MCF 10A (cell line): Measurements from ENCODE around the gene FBXO7. TPM values are rescaled to one million over a fixed set of nuclear protein-coding genes. Genes with fewer than 3 reads are reported as not detected.

Source experiments
- BruUV-seq: library from RNA; stranded (reverse); fragments of 400-500 nt; replicated peaks from 2 replicates; lab custom pipeline; 2021; lab: Mats Ljungman, UMichigan
- CTCF ChIA-PET: fragments of 300-600 bp; sonication (Branson Sonifier 250); formaldehyde crosslinking; extraction: SDS; loops from one replicate; lab custom pipeline; 2021; ENCODE audit warnings: antibody characterized with exemption, inconsistent platforms; lab: Yijun Ruan, JAX
- POLR2A ChIA-PET: fragments of 300-600, 350-650 bp; sonication (Branson Sonifier 250); formaldehyde crosslinking; extraction: SDS; loops from one replicate; lab custom pipeline; 2020; ENCODE audit warnings: antibody characterized with exemption, inconsistent platforms; lab: Yijun Ruan, JAX
- DNase-seq: peaks from one replicate; pipeline ENCODE4 v3.0.0-alpha.2; 2018; ENCODE audit not compliant: unreplicated experiment
- H3K27ac Mint-ChIP-seq: one replicate; pipeline ENCODE4 v1.8.0; 2022; ENCODE audit warnings: mild to moderate bottlenecking, low read depth, mixed read lengths; ENCODE audit not compliant: unreplicated experiment
- H3K27me3 Mint-ChIP-seq: one replicate; pipeline ENCODE4 v1.8.0; 2022; ENCODE audit warnings: mixed read lengths; ENCODE audit not compliant: insufficient read depth, unreplicated experiment
- H3K36me3 Mint-ChIP-seq: one replicate; pipeline ENCODE4 v1.8.0; 2022; ENCODE audit warnings: mild to moderate bottlenecking, moderate library complexity, mixed read lengths; ENCODE audit not compliant: insufficient read depth, unreplicated experiment
- H3K4me1 Mint-ChIP-seq: one replicate; pipeline ENCODE4 v1.8.0; 2022; ENCODE audit warnings: mixed read lengths; ENCODE audit not compliant: insufficient read depth, unreplicated experiment
- H3K4me3 Mint-ChIP-seq: one replicate; pipeline ENCODE4 v1.8.0; 2022; ENCODE audit warnings: mild to moderate bottlenecking, moderate library complexity, mixed read lengths; ENCODE audit not compliant: unreplicated experiment
- H3K9me3 Mint-ChIP-seq: one replicate; pipeline ENCODE4 v1.8.0; 2022; ENCODE audit warnings: mixed read lengths; ENCODE audit not compliant: unreplicated experiment
- CTCF ChIP-seq: fragments of 200-600 bp; IDR thresholded peaks from one replicate; pipeline ENCODE4 v1.8.0; 2022; ENCODE audit warnings: antibody characterized with exemption, mild to moderate bottlenecking; ENCODE audit not compliant: unreplicated experiment
- intact Hi-C: fragments of 100-400 bp; cut with micrococcal nuclease; formaldehyde crosslinking; loops from 2 replicates; pipeline ENCODE4 v1.14.1; 2022
- total RNA-seq: library from RNA; stranded (reverse); gene quantifications from 2 replicates; pipeline ENCODE4 v1.2.3, GENCODE V29; 2022

FBXO7 gene
- total RNA-seq, 1 experiment from 2014 or later: 76.9 TPM

DNA sequence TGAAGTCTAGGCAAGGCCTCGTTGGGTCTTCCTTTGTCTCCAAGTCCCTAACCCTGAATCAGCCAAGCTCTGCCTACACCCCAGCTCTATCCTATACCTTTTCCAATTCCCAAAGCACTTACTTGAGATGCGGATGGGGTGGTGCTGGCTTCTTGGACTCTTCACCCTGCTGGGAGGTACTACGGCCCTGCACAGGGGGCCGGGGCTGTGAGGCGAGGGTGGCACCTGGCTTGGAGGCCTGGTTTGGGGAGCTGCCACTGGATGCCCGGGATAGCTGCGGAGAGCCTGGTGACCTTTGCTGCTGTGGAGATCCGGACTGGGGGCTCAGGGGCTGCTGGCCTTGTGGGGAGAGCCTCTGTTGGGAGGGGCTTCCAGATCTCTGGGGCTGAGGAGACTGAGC, 43.3 kb downstream of the FBXO7 start:
- no peaks in the 10 kb centered on the region for H3K9me3 Mint-ChIP-seq
- ChIA-PET POLR2A (interaction anchor here (0.9 to 1.1 kb wide), 2 partner anchors 32 to 483 kb away, joined by 3 read pairs; no protein-coding TSS in a partner anchor), CTCF (interaction anchor here (0.6 to 4.6 kb wide), 8 partner anchors 11 to 988 kb away, joined by 3 to 30 read pairs (median 4); no protein-coding TSS in a partner anchor)
- intact Hi-C loops: no loop called here
- H3K36me3 Mint-ChIP-seq: no peaks in the 10 kb centered on the region
- no peak for DNase-seq
- H3K27me3 Mint-ChIP-seq: no peaks in the 10 kb centered on the region
- TF ChIP-seq CTCF: no peak
- no peak overlapping the region for H3K27ac Mint-ChIP-seq
- no peaks in the 10 kb centered on the region for H3K4me1 Mint-ChIP-seq
- no TSS peak for BruUV-seq
- H3K4me3 Mint-ChIP-seq: no peak overlapping the region

- Mint-ChIP-seq H3K4me1 (no peaks in the 10 kb centered on the region), H3K36me3 (no peaks in the 10 kb centered on the region), H3K27ac (no peak overlapping the region), H3K4me3 (no peak overlapping the region), H3K9me3 (no peaks in the 10 kb centered on the region), H3K27me3 (no peaks in the 10 kb centered on the region)
- POLR2A ChIA-PET: interaction anchor here (1.1 kb wide), 1 partner anchor 482 kb away, joined by 3 read pairs; no protein-coding TSS in a partner anchor
- CTCF ChIA-PET: interaction anchor here (0.7 to 4.6 kb wide), 4 partner anchors 11 to 468 kb away, joined by 3 to 30 read pairs (median 5); no protein-coding TSS in a partner anchor
- intact Hi-C loops: no loop called here
- TF ChIP-seq CTCF: no peak
- no TSS peak for BruUV-seq
- no peak for DNase-seq
Measured at GRCh38 chr22:32518381-32518780, 43.8 kb downstream of the FBXO7 start.

DNA sequence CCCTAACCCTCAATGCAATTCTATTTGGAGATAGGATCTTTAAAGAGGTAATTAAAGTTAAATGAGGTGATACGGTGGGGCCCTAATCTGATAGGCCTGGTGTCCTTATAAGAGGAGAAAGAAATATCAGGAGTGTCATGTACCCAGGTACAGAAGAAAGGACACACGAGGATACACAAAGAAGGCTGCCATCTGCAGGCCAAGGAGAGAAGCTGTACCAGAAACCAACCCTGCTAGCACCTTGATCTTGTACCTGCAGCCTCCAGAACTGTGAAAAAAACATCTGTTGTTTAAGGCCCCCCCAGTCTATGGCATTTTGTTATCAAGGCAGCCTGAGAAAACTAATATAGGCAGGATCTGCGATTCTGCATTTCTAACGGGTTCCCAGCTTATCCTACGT, 44.2 kb downstream of the FBXO7 start:
- Mint-ChIP-seq H3K36me3 (no peaks in the 10 kb centered on the region), H3K4me3 (no peak overlapping the region), H3K27me3 (no peaks in the 10 kb centered on the region), H3K9me3 (no peaks in the 10 kb centered on the region), H3K4me1 (no peaks in the 10 kb centered on the region), H3K27ac (no peak overlapping the region)
- ChIA-PET POLR2A (no interaction called here), CTCF (interaction anchor here (0.6 to 4.6 kb wide), 4 partner anchors 10 to 544 kb away, joined by 3 to 30 read pairs (median 3); no protein-coding TSS in a partner anchor)
- TF ChIP-seq CTCF: no peak
- BruUV-seq: no TSS peak
- DNase-seq: peak; percentile 18
- intact Hi-C loops: no loop called here

DNA sequence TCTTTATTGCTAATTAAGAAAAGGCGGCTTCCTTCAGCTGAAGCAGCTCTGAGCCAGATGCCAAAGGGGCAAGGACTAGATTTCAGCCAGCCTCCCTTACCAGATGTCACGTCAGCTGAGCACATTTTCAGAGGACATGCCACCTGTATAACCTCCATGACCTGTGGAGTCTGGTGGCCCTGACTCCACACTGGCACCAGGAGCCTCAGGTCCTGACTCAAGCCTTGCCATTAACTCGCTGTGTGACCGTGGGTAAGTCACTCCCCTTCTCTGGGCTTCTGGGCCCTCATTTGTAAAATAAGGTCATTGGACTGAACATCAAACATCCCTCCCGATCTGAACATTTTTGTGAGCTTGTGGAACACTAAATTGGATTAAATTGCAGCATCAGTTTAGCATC, 46.0 kb downstream of the FBXO7 start:
- no peak for TF ChIP-seq CTCF
- CTCF ChIA-PET: interaction anchor here (0.6 to 4.6 kb wide), 2 partner anchors 8 to 481 kb away, joined by 3 to 30 read pairs; no protein-coding TSS in a partner anchor
- H3K4me3 Mint-ChIP-seq: no peak overlapping the region
- no peak for DNase-seq
- no peaks in the 10 kb centered on the region for H3K27me3 Mint-ChIP-seq
- H3K27ac Mint-ChIP-seq: no peak overlapping the region
- no peaks in the 10 kb centered on the region for H3K36me3 Mint-ChIP-seq
- H3K4me1 Mint-ChIP-seq: no peaks in the 10 kb centered on the region
- BruUV-seq: no TSS peak
- H3K9me3 Mint-ChIP-seq: no peaks in the 10 kb centered on the region
- POLR2A ChIA-PET: no interaction called here
- intact Hi-C loops: no loop called here
